Gastroesophageal sphincter (tissue), 4 donors: ENCODE measurements around the gene KLF13. TPM values are rescaled to one million over a fixed set of nuclear protein-coding genes. Genes with fewer than 3 reads are reported as not detected.

ENCODE experiments used
- ATAC-seq: fragments of 150-250 bp; one replicate; pipeline ENCODE4 v1.9.1; 2016; ENCODE audit warnings: mild to moderate bottlenecking, moderate library complexity
- H3K27ac ChIP-seq, 4 donors: fragments of 200-600 bp; sonication (generic) in 3 of 4; 1 replicate in 3 of 4; 2 replicates in 1 of 4; pipeline ENCODE4 v1.5.1; 2016 to 2019
- H3K27me3 ChIP-seq: fragments of 200-600 bp; sonication (generic); one replicate; pipeline ENCODE4 v1.5.1; 2019
- H3K36me3 ChIP-seq, 2 donors: fragments of 200-600 bp; sonication (generic); one replicate each; pipeline ENCODE4 v1.5.1; 2019; ENCODE audit warnings: control low read depth in 1 of 2
- H3K4me1 ChIP-seq, 3 donors: fragments of 200-600 bp; sonication (generic); 1 replicate in 2 of 3; 2 replicates in 1 of 3; pipeline ENCODE4 v1.5.1; 2016 to 2019; ENCODE audit warnings: control low read depth in 2 of 3
- H3K4me3 ChIP-seq, 2 donors: fragments of 200-600 bp; sonication (generic); one replicate each; pipeline ENCODE4 v1.5.1; 2019; ENCODE audit warnings: mild to moderate bottlenecking in 1 of 2, moderate library complexity in 1 of 2
- H3K9me3 ChIP-seq, 3 donors: fragments of 200-600 bp; sonication (generic); one replicate each; pipeline ENCODE4 v1.5.1; 2017 to 2019; ENCODE audit warnings: control low read depth in 2 of 3
- CTCF ChIP-seq, 4 experiments: fragments of 200-600 bp in 2 of 4; fragments of 450-650 bp in 2 of 4; sonication (generic) in 1 of 4; IDR thresholded peaks; one replicate each; pipeline ENCODE4 v1.5.1; 2017 to 2019; ENCODE audit warnings: antibody characterized with exemption in 4 of 4, mild to moderate bottlenecking in 2 of 4, moderate library complexity in 2 of 4
- EP300 ChIP-seq: sonication (generic); formaldehyde crosslinking; IDR thresholded peaks from one replicate; pipeline ENCODE4 v1.6.1; 2017; ENCODE audit warnings: antibody characterized with exemption, mild to moderate bottlenecking
- POLR2A ChIP-seq, 2 donors: fragments of 450-650 bp; IDR thresholded peaks; one replicate each; pipeline ENCODE4 v1.6.1; 2017; ENCODE audit warnings: antibody characterized with exemption in 2 of 2, mild to moderate bottlenecking in 2 of 2, moderate library complexity in 1 of 2
- POLR2AphosphoS5 ChIP-seq: sonication (generic); formaldehyde crosslinking; IDR thresholded peaks from one replicate; pipeline ENCODE4 v1.6.1; 2017; ENCODE audit warnings: antibody characterized with exemption
- WGBS, 2 donors: methylation state at CpG; one replicate each; pipeline ENCODE4 v1.1.5; 2018; ENCODE audit warnings: low coverage in 1 of 2; 5-methylcytosine and 5-hydroxymethylcytosine counted together
- total RNA-seq, 4 donors: library from RNA; depleted of rRNA; stranded (reverse); fragments of >200 nt; gene quantifications; one replicate each; pipeline ENCODE4 v1.1.0, GENCODE V29; 2016

KLF13 gene
- total RNA-seq, 4 donors from 2014 or later = 49.7 to 106 (median 76.1) TPM

- no peak for ATAC-seq
- peaks cover 16% of the 10 kb centered on the region for H3K27me3 ChIP-seq
- no peaks in the 10 kb centered on the region for H3K36me3 ChIP-seq
- no peak overlapping the region for H3K27ac ChIP-seq
- no peak overlapping the region for H3K4me3 ChIP-seq
- peaks cover 0 to 41% (median 8%) of the 10 kb centered on the region in 3 donors for H3K4me1 ChIP-seq
- no peaks in the 10 kb centered on the region for H3K9me3 ChIP-seq
- no peak for TF ChIP-seq EP300
- TF ChIP-seq CTCF (IDR thresholded peaks at IDR 0.05) = no peak
- no peak for TF ChIP-seq POLR2AphosphoS5
- TF ChIP-seq POLR2A (IDR thresholded peaks at IDR 0.05) = no peak
- 83% methylated on average over 1 of the region's 2 CpGs; no CpG with 5 or more reads in 1 of the 2 donors for WGBS, 2 donors
These were observed 21.3 kb upstream of the KLF13 start for GRCh38 chr15:31305375-31305774.

GRCh38 chr15:31305796-31306425 lies 20.7 kb upstream of the KLF13 start:
- H3K4me1 ChIP-seq = peaks cover 0 to 35% (median 7%) of the 10 kb centered on the region in 3 donors
- no peak overlapping the region for H3K4me3 ChIP-seq
- ATAC-seq = no peak

GRCh38 chr15:31306426-31307269 lies 20.0 kb upstream of the KLF13 start:
- no peak overlapping the region for H3K4me3 ChIP-seq
- TF ChIP-seq EP300 = no peak
- TF ChIP-seq POLR2A (IDR thresholded peaks at IDR 0.05) = no peak
- TF ChIP-seq POLR2AphosphoS5 = no peak
- no peak for TF ChIP-seq CTCF (IDR thresholded peaks at IDR 0.05)
- WGBS, 2 donors = 83% methylated on average over 7 of the region's 30 CpGs; no CpG with 5 or more reads in 1 of the 2 donors
- H3K36me3 ChIP-seq = no peaks in the 10 kb centered on the region
- no peak overlapping the region for H3K27ac ChIP-seq
- H3K27me3 ChIP-seq = peaks cover 20% of the 10 kb centered on the region
- peaks cover 0 to 28% (median 0%) of the 10 kb centered on the region in 3 donors for H3K4me1 ChIP-seq
- no peaks in the 10 kb centered on the region for H3K9me3 ChIP-seq
- no peak for ATAC-seq

More at GRCh38 chr15:31305796-31306425, 20.7 kb upstream of the KLF13 start:
- Histone ChIP-seq H3K9me3 (no peaks in the 10 kb centered on the region), H3K27me3 (peaks cover 16% of the 10 kb centered on the region), H3K36me3 (no peaks in the 10 kb centered on the region), H3K27ac (no peak overlapping the region)
- WGBS, 2 donors = 93 to 96% methylated on average over 4 to 8 of the region's 12 CpGs
- TF ChIP-seq EP300 (no peak), CTCF (IDR thresholded peaks at IDR 0.05) (no peak), POLR2A (IDR thresholded peaks at IDR 0.05) (no peak), POLR2AphosphoS5 (no peak)

- H3K9me3 ChIP-seq = no peaks in the 10 kb centered on the region
These were observed 19.1 kb upstream of the KLF13 start for GRCh38 chr15:31307270-31308184.

More at GRCh38 chr15:31307270-31308184, 19.1 kb upstream of the KLF13 start:
- Histone ChIP-seq H3K4me1 (peaks cover 0 to 23% (median 0%) of the 10 kb centered on the region in 3 donors), H3K27me3 (peaks cover 29% of the 10 kb centered on the region), H3K4me3 (no peak overlapping the region), H3K27ac (no peak overlapping the region), H3K36me3 (no peaks in the 10 kb centered on the region)
- TF ChIP-seq POLR2AphosphoS5 (no peak), POLR2A (IDR thresholded peaks at IDR 0.05) (no peak), EP300 (no peak), CTCF (IDR thresholded peaks at IDR 0.05) (no peak)
- no peak for ATAC-seq
- WGBS, 2 donors = 86 to 88% methylated on average over 9 of the region's 20 CpGs
